HG03108 (cell line): ENCODE data around the gene OASL.
"Not testable (repeated sequence)": the region's sequence is repeated elsewhere in the genome, so short reads cannot be mapped to it uniquely, and the experiment has no call there.

Source experiments
- ATAC-seq: cut with Tn5 transposase; IDR thresholded peaks from one replicate; pipeline ENCODE4 v1.9.1; 2021; ENCODE audit warnings: moderate library complexity; ENCODE audit not compliant: unreplicated experiment

The OASL gene

GRCh38 chr12:121038861-121039668 lies at the start of gene OASL:
OASL (minus strand) TSS chr12:121039246; CDS start chr12:121038971, 275 bp downstream.
- peak; percentile 59 for ATAC-seq

- no peak for ATAC-seq
Observed at GRCh38 chr12:121088195-121088585, 49.1 kb upstream of the OASL start.

GRCh38 chr12:121087467-121088194 lies 48.6 kb upstream of the OASL start:
- ATAC-seq = no peak

- no peak for ATAC-seq
Observed at GRCh38 chr12:121086781-121087295, 47.8 kb upstream of the OASL start.

GRCh38 chr12:121085506-121086353 lies 46.7 kb upstream of the OASL start:
- no peak for ATAC-seq

- no peak for ATAC-seq
Observed at GRCh38 chr12:121085069-121085468, 46.0 kb upstream of the OASL start.

- no peak for ATAC-seq
Observed at GRCh38 chr12:121084229-121084628, 45.2 kb upstream of the OASL start.

GRCh38 chr12:121080909-121081308 lies 41.9 kb upstream of the OASL start:
- no peak for ATAC-seq

GRCh38 chr12:121079736-121080272 lies 40.8 kb upstream of the OASL start:
- no peak for ATAC-seq

GRCh38 chr12:121077440-121077839 lies 38.4 kb upstream of the OASL start:
- not testable (repeated sequence) for ATAC-seq

GRCh38 chr12:121075911-121076310 lies 36.9 kb upstream of the OASL start:
- not testable (repeated sequence) for ATAC-seq

GRCh38 chr12:121072147-121072546 lies 33.1 kb upstream of the OASL start:
- ATAC-seq = no peak

GRCh38 chr12:121069206-121069605 lies 30.2 kb upstream of the OASL start:
- no peak for ATAC-seq

- no peak for ATAC-seq
Observed at GRCh38 chr12:121065345-121065744, 26.3 kb upstream of the OASL start.

- not testable (repeated sequence) for ATAC-seq
Observed at GRCh38 chr12:121064586-121064985, 25.5 kb upstream of the OASL start.

GRCh38 chr12:121064116-121064515 lies 25.1 kb upstream of the OASL start:
- ATAC-seq = no peak

- no peak for ATAC-seq
Observed at GRCh38 chr12:121062391-121063045, 23.5 kb upstream of the OASL start.

GRCh38 chr12:121061831-121062230 lies 22.8 kb upstream of the OASL start:
- no peak for ATAC-seq

GRCh38 chr12:121060149-121061001 lies 21.3 kb upstream of the OASL start:
- ATAC-seq = peak; percentile 75
